Measurements from ENCODE around the gene GAGE12H. TPM values are rescaled to one million over a fixed set of nuclear protein-coding genes. Genes with fewer than 3 reads are reported as not detected.
"Not testable (repeated sequence)": the region's sequence is repeated elsewhere in the genome, so short reads cannot be mapped to it uniquely, and the experiment has no call there.

Gene GAGE12H
- total and polyA plus RNA-seq, 2 donors = not detected

GRCh38 chrX:49589769-49590478 is 10.2 kb downstream of the GAGE12H start:
- not testable (repeated sequence) for H3K27me3 ChIP-seq (ENCODE audit: control insufficient read depth in 2 of 2, insufficient read depth in 1 of 2, low read length in 1 of 2); H3K4me3 ChIP-seq (ENCODE audit: low read length in 2 of 2); H3K36me3 ChIP-seq (ENCODE audit: control insufficient read depth in 2 of 2, insufficient read depth in 2 of 2, low read length in 1 of 2); H3K4me1 ChIP-seq (ENCODE audit: control insufficient read depth in 2 of 2, insufficient read depth in 2 of 2, low read length in 2 of 2); H3K27ac ChIP-seq (ENCODE audit: low read depth in 1 of 2, low read length in 1 of 2); H3K9me3 ChIP-seq (ENCODE audit: control insufficient read depth in 2 of 2, insufficient read depth in 1 of 2, low read length in 1 of 2)
- 96% methylated on average over 24 of the region's 37 CpGs for WGBS
- DNase-seq (ENCODE audit: low read depth in 6 of 9, low spot score in 9 of 9) = peak in 1 of 9 donors; percentile 1

DNA sequence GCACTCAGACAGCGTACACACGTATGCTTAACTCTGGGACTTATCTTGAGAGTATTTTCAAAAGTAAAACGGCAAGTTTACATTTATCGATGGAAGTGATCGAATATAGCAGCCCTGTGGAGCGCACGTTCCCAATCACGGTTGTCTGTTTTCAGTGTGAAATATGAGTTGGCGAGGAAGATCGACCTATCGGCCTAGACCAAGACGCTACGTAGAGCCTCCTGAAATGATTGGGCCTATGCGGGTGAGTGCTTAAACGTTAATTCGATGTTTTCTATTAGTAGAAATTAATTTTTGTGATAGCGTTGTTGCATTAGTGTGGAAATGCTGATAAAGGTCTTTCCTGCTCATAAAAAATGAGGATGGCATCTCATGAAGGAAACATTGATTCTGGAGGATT is 10.7 kb downstream of the GAGE12H start:
- H3K36me3 ChIP-seq (ENCODE audit: control insufficient read depth in 2 of 2, insufficient read depth in 2 of 2, low read length in 1 of 2); DNase-seq (ENCODE audit: low read depth in 6 of 9, low spot score in 9 of 9); H3K4me1 ChIP-seq (ENCODE audit: control insufficient read depth in 2 of 2, insufficient read depth in 2 of 2, low read length in 2 of 2); H3K27me3 ChIP-seq (ENCODE audit: control insufficient read depth in 2 of 2, insufficient read depth in 1 of 2, low read length in 1 of 2); H3K27ac ChIP-seq (ENCODE audit: low read depth in 1 of 2, low read length in 1 of 2); H3K4me3 ChIP-seq (ENCODE audit: low read length in 2 of 2); H3K9me3 ChIP-seq (ENCODE audit: control insufficient read depth in 2 of 2, insufficient read depth in 1 of 2, low read length in 1 of 2): not testable (repeated sequence)
- WGBS = 94% methylated on average over 11 of the region's 17 CpGs

GRCh38 chrX:49598720-49599119 is 19.0 kb downstream of the GAGE12H start, which contains the start of gene GAGE1:
TSS of gene GAGE1 (plus strand) at chrX:49599020. CDS start at chrX:49600175, 1,155 bp downstream.
- not testable (repeated sequence) for H3K9me3 ChIP-seq (ENCODE audit: control insufficient read depth in 2 of 2, insufficient read depth in 1 of 2, low read length in 1 of 2); H3K36me3 ChIP-seq (ENCODE audit: control insufficient read depth in 2 of 2, insufficient read depth in 2 of 2, low read length in 1 of 2); H3K4me3 ChIP-seq (ENCODE audit: low read length in 2 of 2); H3K27ac ChIP-seq (ENCODE audit: low read depth in 1 of 2, low read length in 1 of 2); H3K4me1 ChIP-seq (ENCODE audit: control insufficient read depth in 2 of 2, insufficient read depth in 2 of 2, low read length in 2 of 2); DNase-seq (ENCODE audit: low read depth in 6 of 9, low spot score in 9 of 9); H3K27me3 ChIP-seq (ENCODE audit: control insufficient read depth in 2 of 2, insufficient read depth in 1 of 2, low read length in 1 of 2)
- WGBS = no CpG with 5 or more reads among the region's 16 CpGs

GRCh38 chrX:49610718-49611310 is 31.1 kb downstream of the GAGE12H start:
- DNase-seq (ENCODE audit: low read depth in 6 of 9, low spot score in 9 of 9) = no peak
- Histone ChIP-seq H3K4me1 (ENCODE audit: control insufficient read depth in 2 of 2, insufficient read depth in 2 of 2, low read length in 2 of 2) (no peaks in the 10 kb centered on the region), H3K36me3 (ENCODE audit: control insufficient read depth in 2 of 2, insufficient read depth in 2 of 2, low read length in 1 of 2) (no peaks in the 10 kb centered on the region), H3K27ac (ENCODE audit: low read depth in 1 of 2, low read length in 1 of 2) (no peak overlapping the region), H3K9me3 (ENCODE audit: control insufficient read depth in 2 of 2, insufficient read depth in 1 of 2, low read length in 1 of 2) (no peaks in the 10 kb centered on the region), H3K4me3 (ENCODE audit: low read length in 2 of 2) (no peak overlapping the region), H3K27me3 (ENCODE audit: control insufficient read depth in 2 of 2, insufficient read depth in 1 of 2, low read length in 1 of 2) (no peaks in the 10 kb centered on the region)
- WGBS = 76% methylated on average over 7 of the region's 7 CpGs

DNA sequence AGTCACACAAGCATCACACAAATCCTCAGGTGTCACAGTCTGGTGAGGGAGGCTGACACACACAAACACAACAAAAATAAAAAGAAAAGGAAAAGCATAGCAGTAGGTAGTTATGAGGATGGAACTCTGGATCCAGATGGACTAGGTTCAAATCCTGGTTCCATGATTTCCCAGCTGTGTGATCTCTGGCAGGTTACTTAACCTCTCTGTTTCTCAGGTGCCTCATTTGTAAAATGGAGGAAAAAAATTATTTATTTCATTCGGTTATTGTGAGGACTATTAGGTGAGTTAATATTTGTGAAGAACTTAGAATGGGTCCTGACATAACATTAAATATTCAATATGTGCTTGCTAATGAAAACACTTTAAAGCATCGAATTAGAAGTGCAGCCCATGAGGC is 38.8 kb downstream of the GAGE12H start:
- Histone ChIP-seq H3K27me3 (ENCODE audit: control insufficient read depth in 2 of 2, insufficient read depth in 1 of 2, low read length in 1 of 2) (no peaks in the 10 kb centered on the region), H3K36me3 (ENCODE audit: control insufficient read depth in 2 of 2, insufficient read depth in 2 of 2, low read length in 1 of 2) (no peaks in the 10 kb centered on the region), H3K4me3 (ENCODE audit: low read length in 2 of 2) (no peak overlapping the region), H3K27ac (ENCODE audit: low read depth in 1 of 2, low read length in 1 of 2) (no peak overlapping the region), H3K4me1 (ENCODE audit: control insufficient read depth in 2 of 2, insufficient read depth in 2 of 2, low read length in 2 of 2) (no peaks in the 10 kb centered on the region), H3K9me3 (ENCODE audit: control insufficient read depth in 2 of 2, insufficient read depth in 1 of 2, low read length in 1 of 2) (no peaks in the 10 kb centered on the region)
- 96% methylated on average over 2 of the region's 2 CpGs for WGBS
- no peak for DNase-seq (ENCODE audit: low read depth in 6 of 9, low spot score in 9 of 9)

- peak in 1 of 9 donors; percentile 7 for DNase-seq (ENCODE audit: low read depth in 6 of 9, low spot score in 9 of 9)
- H3K36me3 ChIP-seq (ENCODE audit: control insufficient read depth in 2 of 2, insufficient read depth in 2 of 2, low read length in 1 of 2) = no peaks in the 10 kb centered on the region
- no peak overlapping the region for H3K27ac ChIP-seq (ENCODE audit: low read depth in 1 of 2, low read length in 1 of 2)
- H3K27me3 ChIP-seq (ENCODE audit: control insufficient read depth in 2 of 2, insufficient read depth in 1 of 2, low read length in 1 of 2) = no peaks in the 10 kb centered on the region
- H3K9me3 ChIP-seq (ENCODE audit: control insufficient read depth in 2 of 2, insufficient read depth in 1 of 2, low read length in 1 of 2) = peaks cover 0 to 16% of the 10 kb centered on the region in 2 donors
- peak overlapping the region in 1 of 2 donors; percentile 30 for H3K4me3 ChIP-seq (ENCODE audit: low read length in 2 of 2)
- WGBS = 30% methylated on average over 33 of the region's 33 CpGs
- H3K4me1 ChIP-seq (ENCODE audit: control insufficient read depth in 2 of 2, insufficient read depth in 2 of 2, low read length in 2 of 2) = no peaks in the 10 kb centered on the region
These were observed 47.5 kb downstream of the GAGE12H start for GRCh38 chrX:49627086-49627777.

Other genes starting within 250 kb of the GAGE12H start
- gene GAGE13, start 248.4 kb upstream of the GAGE12H start, total RNA-seq = not detected
- gene GAGE13, start 248.4 kb upstream of the GAGE12H start, polyA plus RNA-seq = not detected
- gene GAGE12C, start 47.8 kb upstream of the GAGE12H start, total RNA-seq = not detected
- gene GAGE12C, start 47.8 kb upstream of the GAGE12H start, polyA plus RNA-seq = not detected
- gene GAGE12D, start 38.2 kb upstream of the GAGE12H start, total RNA-seq = not detected
- gene GAGE12D, start 38.2 kb upstream of the GAGE12H start, polyA plus RNA-seq = not detected
- not detected for gene GAGE12E, start 28.7 kb upstream of the GAGE12H start, total RNA-seq
- not detected for gene GAGE12E, start 28.7 kb upstream of the GAGE12H start, polyA plus RNA-seq
- not detected for gene GAGE12F, start 19.1 kb upstream of the GAGE12H start, total RNA-seq
- not detected for gene GAGE12F, start 19.1 kb upstream of the GAGE12H start, polyA plus RNA-seq
- gene GAGE12G, start 9.5 kb upstream of the GAGE12H start, total RNA-seq = not detected
- gene GAGE12G, start 9.5 kb upstream of the GAGE12H start, polyA plus RNA-seq = not detected
- gene GAGE2A, start 9.5 kb downstream of the GAGE12H start, total RNA-seq = not detected
- 0.14 TPM for gene GAGE2A, start 9.5 kb downstream of the GAGE12H start, polyA plus RNA-seq
- not detected for gene GAGE1, start 19.1 kb downstream of the GAGE12H start, total RNA-seq
- not detected for gene GAGE1, start 19.1 kb downstream of the GAGE12H start, polyA plus RNA-seq
- not detected for gene PAGE1, start 116.0 kb downstream of the GAGE12H start, total RNA-seq
- not detected for gene PAGE1, start 116.0 kb downstream of the GAGE12H start, polyA plus RNA-seq
- gene PAGE4, start 249.4 kb downstream of the GAGE12H start, total RNA-seq = 0.80 TPM
- gene PAGE4, start 249.4 kb downstream of the GAGE12H start, polyA plus RNA-seq = 1.2 TPM

All from thymus (tissue), 11 donors.